Right atrium auricular region (tissue), 2 donors: Measurements from ENCODE around the gene VPS37B. TPM values are rescaled to one million over a fixed set of nuclear protein-coding genes. Genes with fewer than 3 reads are reported as not detected.

Experiments used
- DNase-seq: peaks from one replicate; pipeline ENCODE4 v3.0.0-alpha.2; 2019; ENCODE audit warnings: low spot score
- H3K27ac ChIP-seq, 2 donors: fragments of 200-600 bp; sonication (generic); 1 replicate in 1 of 2; 2 replicates in 1 of 2; pipeline ENCODE4 v1.5.1; 2016 to 2019
- H3K27me3 ChIP-seq, 2 donors: fragments of 200-600 bp; sonication (generic); one replicate each; pipeline versions ENCODE4 v1.5.1 to v1.6.0; 2017 to 2019
- H3K36me3 ChIP-seq: fragments of 200-600 bp; sonication (generic); one replicate; pipeline ENCODE4 v1.5.1; 2016
- H3K4me1 ChIP-seq, 2 donors: fragments of 200-600 bp; sonication (generic); one replicate each; pipeline versions ENCODE4 v1.5.1 to v1.6.0; 2017 to 2019
- H3K4me3 ChIP-seq, 2 donors: fragments of 200-600 bp; sonication (generic); 1 replicate in 1 of 2; 2 replicates in 1 of 2; pipeline ENCODE4 v1.5.1; 2017 to 2019; ENCODE audit warnings: mild to moderate bottlenecking in 1 of 2, moderate library complexity in 1 of 2
- H3K9me3 ChIP-seq, 2 donors: fragments of 200-600 bp; sonication (generic); one replicate each; pipeline ENCODE4 v1.5.1; 2019
- total RNA-seq, 2 donors: library from RNA; depleted of rRNA; stranded (reverse); fragments of >200 nt; gene quantifications; one replicate each; pipeline ENCODE4 v1.1.0, GENCODE V29; 2016
- TF ChIP-seq, protein P1 (sequence below), 2 donors: fragments of 200-600 bp; sonication (generic); IDR thresholded peaks; one replicate each; pipeline ENCODE4 v1.5.1; 2019; ENCODE audit warnings: antibody characterized with exemption in 2 of 2

VPS37B gene
- total RNA-seq, 2 donors from 2014 or later = 28.5 to 41.1 TPM

DNA sequence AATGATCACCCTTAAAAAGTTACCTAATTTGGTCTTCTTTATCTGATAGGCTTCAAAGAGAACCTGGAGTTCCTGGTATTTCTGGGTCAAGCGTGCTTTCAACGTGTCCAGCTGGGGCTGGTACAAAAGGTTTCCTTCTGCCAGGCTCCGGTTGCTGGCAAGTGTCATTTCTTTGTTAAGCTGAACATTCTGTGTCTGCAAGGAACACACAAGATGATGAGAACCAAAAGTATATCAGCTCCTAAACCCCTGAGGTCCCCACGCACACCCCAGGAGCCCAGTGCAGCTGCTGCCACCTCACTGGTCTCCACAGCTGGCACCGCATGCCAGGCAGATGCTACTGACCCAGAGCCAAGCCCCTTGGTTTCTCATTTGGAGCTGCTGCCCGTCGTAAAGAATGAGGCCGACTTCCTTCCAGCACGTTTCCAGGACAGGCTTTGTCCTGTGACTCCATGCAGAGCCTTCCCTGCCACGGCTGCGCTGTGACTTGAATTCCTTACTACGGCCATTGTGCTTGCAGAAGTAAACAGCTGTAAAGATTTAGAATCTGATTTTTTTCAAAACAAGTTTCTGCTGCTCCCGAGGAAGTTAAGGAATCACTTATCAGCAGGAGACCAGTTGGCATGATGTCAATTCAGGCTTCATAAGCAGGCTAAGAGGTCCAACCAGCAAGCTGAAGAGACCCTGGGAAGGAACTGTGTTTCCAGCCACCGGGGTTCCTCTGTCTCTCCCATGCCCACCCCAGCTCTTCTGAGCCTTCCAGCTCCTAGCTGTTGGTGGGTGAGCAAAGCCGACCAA, 24.9 kb downstream of the VPS37B start:
- no peak for DNase-seq
- H3K9me3 ChIP-seq = no peaks in the 10 kb centered on the region
- peak overlapping the region; percentile 74 to 78 for H3K27ac ChIP-seq
- H3K4me1 ChIP-seq = peaks cover 0 to 90% of the 10 kb centered on the region in 2 donors
- H3K36me3 ChIP-seq = peaks cover 27% of the 10 kb centered on the region
- peak overlapping the region in 1 of 2 donors; percentile 38 for H3K4me3 ChIP-seq
- no peaks in the 10 kb centered on the region for H3K27me3 ChIP-seq
- TF ChIP-seq, protein P1, sequence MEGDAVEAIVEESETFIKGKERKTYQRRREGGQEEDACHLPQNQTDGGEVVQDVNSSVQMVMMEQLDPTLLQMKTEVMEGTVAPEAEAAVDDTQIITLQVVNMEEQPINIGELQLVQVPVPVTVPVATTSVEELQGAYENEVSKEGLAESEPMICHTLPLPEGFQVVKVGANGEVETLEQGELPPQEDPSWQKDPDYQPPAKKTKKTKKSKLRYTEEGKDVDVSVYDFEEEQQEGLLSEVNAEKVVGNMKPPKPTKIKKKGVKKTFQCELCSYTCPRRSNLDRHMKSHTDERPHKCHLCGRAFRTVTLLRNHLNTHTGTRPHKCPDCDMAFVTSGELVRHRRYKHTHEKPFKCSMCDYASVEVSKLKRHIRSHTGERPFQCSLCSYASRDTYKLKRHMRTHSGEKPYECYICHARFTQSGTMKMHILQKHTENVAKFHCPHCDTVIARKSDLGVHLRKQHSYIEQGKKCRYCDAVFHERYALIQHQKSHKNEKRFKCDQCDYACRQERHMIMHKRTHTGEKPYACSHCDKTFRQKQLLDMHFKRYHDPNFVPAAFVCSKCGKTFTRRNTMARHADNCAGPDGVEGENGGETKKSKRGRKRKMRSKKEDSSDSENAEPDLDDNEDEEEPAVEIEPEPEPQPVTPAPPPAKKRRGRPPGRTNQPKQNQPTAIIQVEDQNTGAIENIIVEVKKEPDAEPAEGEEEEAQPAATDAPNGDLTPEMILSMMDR (IDR thresholded peaks at IDR 0.05) = no peak

GRCh38 chr12:122870163-122870842, 25.6 kb downstream of the VPS37B start:
- Histone ChIP-seq H3K4me1 (peaks cover 0 to 90% of the 10 kb centered on the region in 2 donors), H3K4me3 (no peak overlapping the region), H3K27me3 (no peaks in the 10 kb centered on the region), H3K9me3 (no peaks in the 10 kb centered on the region), H3K27ac (peak overlapping the region; percentile 74 to 78), H3K36me3 (peaks cover 32% of the 10 kb centered on the region)
- no peak for DNase-seq
- TF ChIP-seq, protein P1 (IDR thresholded peaks at IDR 0.05) = no peak

DNA sequence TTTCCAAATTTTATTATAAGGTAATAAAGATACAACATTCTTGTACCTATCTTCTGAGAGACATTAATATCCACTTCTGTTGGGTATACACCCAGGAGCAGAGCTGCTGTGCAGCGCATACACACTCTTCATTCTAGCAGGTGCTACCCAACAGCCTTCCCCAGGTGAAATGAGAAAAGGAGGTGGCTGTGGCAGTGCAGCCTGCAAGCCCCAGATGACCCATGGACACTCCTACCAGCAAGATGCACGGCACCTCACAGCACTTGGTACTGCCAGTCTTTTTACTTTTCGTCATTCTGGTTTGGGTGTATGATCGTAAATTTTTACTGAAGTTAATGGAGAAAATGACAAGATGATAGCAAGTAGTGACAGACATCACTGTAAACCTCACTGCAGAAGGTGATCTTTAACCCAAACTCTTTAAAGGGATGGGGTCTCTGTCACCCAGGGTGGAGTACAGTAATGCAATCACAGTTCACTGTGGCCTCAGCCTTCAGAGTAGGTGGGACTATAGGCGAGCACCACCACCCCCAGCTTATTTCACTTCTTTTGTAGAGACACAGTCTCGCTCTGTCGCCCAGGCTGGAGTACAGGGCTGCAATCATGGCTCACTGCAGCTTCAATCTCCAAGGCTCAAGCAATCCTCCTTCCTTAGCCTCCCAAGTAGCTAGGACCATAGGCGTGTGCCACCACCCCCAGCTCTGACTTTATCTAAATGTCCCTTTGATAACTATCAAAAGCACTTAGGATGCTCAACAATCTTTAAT, 26.5 kb downstream of the VPS37B start:
- Histone ChIP-seq H3K4me3 (no peak overlapping the region), H3K36me3 (peaks cover 35% of the 10 kb centered on the region), H3K27me3 (no peaks in the 10 kb centered on the region), H3K9me3 (no peaks in the 10 kb centered on the region), H3K4me1 (peaks cover 0 to 93% of the 10 kb centered on the region in 2 donors), H3K27ac (no peak overlapping the region)
- DNase-seq = no peak
- TF ChIP-seq, protein P1 (IDR thresholded peaks at IDR 0.05) = no peak

DNA sequence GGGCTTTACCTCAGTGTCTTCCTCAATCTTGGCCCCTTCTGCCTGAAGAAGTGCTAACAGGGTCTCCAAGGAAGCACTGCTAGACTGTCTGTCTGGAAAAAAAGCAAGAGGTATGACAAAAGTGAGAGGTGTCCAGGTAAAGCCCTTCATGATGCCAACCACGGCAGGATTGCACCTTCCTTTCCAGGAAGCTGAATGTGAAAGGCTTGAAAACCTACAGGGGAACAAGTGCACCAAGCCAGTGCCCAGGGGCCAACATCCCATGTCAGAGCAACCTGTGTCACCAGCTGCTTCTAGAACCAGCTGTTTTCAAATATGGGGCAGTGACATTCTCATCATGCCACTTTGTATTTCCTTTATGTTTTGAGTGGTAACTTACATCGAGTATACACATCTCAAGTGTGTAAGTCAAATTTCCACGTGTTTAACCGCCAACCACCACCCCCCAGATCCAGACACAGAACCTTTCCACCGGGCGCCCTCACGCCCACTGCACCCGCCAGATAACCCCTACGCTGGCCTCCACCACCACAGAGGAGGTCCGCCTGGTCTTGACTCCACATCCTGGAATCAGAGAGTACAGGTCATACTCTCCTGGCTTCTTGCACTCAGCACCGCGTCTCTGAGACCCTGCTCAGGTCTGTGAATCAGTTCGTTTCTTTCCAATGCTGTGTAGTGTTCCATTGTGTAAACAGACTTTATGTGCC, 27.3 kb downstream of the VPS37B start:
- Histone ChIP-seq H3K4me3 (no peak overlapping the region), H3K27ac (peak overlapping the region; percentile 74 to 82), H3K27me3 (no peaks in the 10 kb centered on the region), H3K4me1 (peaks cover 0 to 86% of the 10 kb centered on the region in 2 donors), H3K9me3 (no peaks in the 10 kb centered on the region), H3K36me3 (peaks cover 36% of the 10 kb centered on the region)
- TF ChIP-seq, protein P1 (IDR thresholded peaks at IDR 0.05) = no peak
- DNase-seq = no peak

DNA sequence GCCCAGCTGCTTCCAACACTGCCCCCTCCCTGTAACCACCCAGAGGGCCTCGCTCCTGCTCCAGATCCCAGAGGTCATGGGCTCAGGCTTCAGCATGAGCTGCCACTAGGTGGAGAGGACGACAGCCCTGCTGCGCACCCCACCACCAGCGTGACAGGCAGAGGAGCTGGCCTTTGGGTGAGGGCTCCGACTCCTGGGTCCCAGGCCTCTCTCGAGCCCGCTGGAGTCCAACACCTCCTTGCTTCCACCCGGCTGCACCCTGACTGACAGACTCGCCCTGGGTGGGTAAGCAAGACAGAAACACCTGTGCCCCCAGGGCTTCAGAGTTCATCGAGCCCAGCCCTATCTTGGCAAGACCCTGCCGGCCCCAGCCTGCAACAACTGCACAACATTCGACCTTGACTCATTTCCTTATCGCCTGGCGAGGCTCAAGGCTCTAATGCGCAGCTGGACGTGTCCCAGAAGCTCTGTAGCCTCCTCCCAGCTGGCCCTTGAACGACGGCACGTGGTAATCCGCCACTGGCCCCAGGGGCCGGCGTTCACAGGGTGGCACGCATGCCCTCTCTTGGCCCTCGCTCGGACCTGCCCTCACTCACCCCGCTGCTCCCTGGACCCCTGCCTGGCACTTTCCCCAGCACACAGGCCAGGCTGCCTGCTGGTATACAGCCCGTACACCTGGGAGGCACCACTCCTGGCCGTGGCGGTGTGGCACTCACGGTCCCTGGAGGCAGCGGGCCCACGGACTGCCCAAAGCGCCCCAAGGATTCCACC, 28.0 kb downstream of the VPS37B start:
- peak overlapping the region; percentile 74 to 82 for H3K27ac ChIP-seq
- no peaks in the 10 kb centered on the region for H3K27me3 ChIP-seq
- no peaks in the 10 kb centered on the region for H3K9me3 ChIP-seq
- H3K4me1 ChIP-seq = peaks cover 0 to 86% of the 10 kb centered on the region in 2 donors
- peaks cover 36% of the 10 kb centered on the region for H3K36me3 ChIP-seq
- DNase-seq = no peak
- TF ChIP-seq, protein P1 (IDR thresholded peaks at IDR 0.05) = peak in 1 of 2 donors; percentile 63
- H3K4me3 ChIP-seq = no peak overlapping the region
